Measurements from ENCODE around the gene MYEF2. TPM values are rescaled to one million over a fixed set of nuclear protein-coding genes. Genes with fewer than 3 reads are reported as not detected.

Gene MYEF2
- total and polyA plus RNA-seq, 2 experiments from 2014 or later, result 62.0 to 79.7 TPM

DNA sequence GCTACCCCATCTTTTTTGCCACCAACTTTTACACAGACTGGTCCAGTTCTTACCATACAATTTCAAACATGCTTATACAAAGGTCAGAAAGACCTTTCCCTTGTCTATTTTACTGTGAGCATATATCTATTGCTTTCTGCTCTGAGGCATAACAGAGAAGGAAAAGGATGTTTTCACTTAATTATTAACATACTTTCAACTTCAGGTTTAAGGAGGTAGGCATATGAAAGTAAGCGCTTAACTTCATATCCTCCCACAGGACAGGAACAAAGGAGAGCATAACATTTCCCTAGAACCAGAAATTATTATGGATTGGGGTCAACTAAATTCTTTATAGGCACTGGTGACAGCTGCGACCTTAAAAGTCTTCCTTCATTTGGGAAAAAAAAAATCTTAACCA is 1.1 kb downstream of the MYEF2 start:
- Mint-ChIP-seq H3K36me3 (ENCODE audit: low read depth) (no peaks in the 10 kb centered on the region), H3K4me1 (peaks cover 55% of the 10 kb centered on the region), H3K9me3 (no peaks in the 10 kb centered on the region), H3K27ac (no peak overlapping the region; the same call in 1 of the 2 replicates), H3K27me3 (ENCODE audit: insufficient read depth, low read depth, poor library complexity) (peaks cover under 1% of the 10 kb centered on the region), H3K4me3 (peak overlapping the region; percentile 92)
- Histone ChIP-seq H3K27me3 (ENCODE audit: insufficient read depth) (no peaks in the 10 kb centered on the region), H3F3A (replicated peaks; ENCODE audit: low read depth) (no peaks in the 10 kb centered on the region), H3K79me2 (replicated peaks; ENCODE audit: insufficient read depth) (peaks cover 56% of the 10 kb centered on the region), H3K4me2 (peak overlapping the region; percentile 75), H3K9me2 (ENCODE audit: insufficient read depth) (no peaks in the 10 kb centered on the region), H3K4me3 (peak overlapping the region; percentile 63), H3K4me1 (ENCODE audit: insufficient read depth) (peaks cover 27% of the 10 kb centered on the region), H3K36me3 (ENCODE audit: insufficient read depth) (no peaks in the 10 kb centered on the region), H2AFZ (no peak overlapping the region), H3K27ac (ENCODE audit: low read depth) (no peak overlapping the region), H4K20me1 (replicated peaks; ENCODE audit: insufficient read depth) (0 out of 2 replicates have a peak, but pooled peaks cover 8% of the 10 kb centered on the region)
- TF ChIP-seq ZNF331 (CRISPR knock-in tag; IDR thresholded peaks at IDR 0.05; ENCODE audit: low read depth) (no peak), CREB1 (CRISPR knock-in tag; IDR thresholded peaks at IDR 0.05; ENCODE audit: low read depth) (no peak), NANOG (IDR thresholded peaks at IDR 0.05; ENCODE audit: borderline replicate concordance) (no peak), ZNF114 (CRISPR knock-in tag; IDR thresholded peaks at IDR 0.05) (no peak), EZH2phosphoT487 (IDR thresholded peaks at IDR 0.05; ENCODE audit: unreplicated experiment) (no peak), POLR2AphosphoS5 (IDR thresholded peaks at IDR 0.05; ENCODE audit: low read depth) (no peak), JUNB (IDR thresholded peaks at IDR 0.05; ENCODE audit: unreplicated experiment) (no peak), STAT1 (IDR thresholded peaks at IDR 0.05; ENCODE audit: unreplicated experiment) (no peak), EZH2 (IDR thresholded peaks at IDR 0.05; ENCODE audit: low read depth, unreplicated experiment) (no peak)
- TF ChIP-seq, protein P1, sequence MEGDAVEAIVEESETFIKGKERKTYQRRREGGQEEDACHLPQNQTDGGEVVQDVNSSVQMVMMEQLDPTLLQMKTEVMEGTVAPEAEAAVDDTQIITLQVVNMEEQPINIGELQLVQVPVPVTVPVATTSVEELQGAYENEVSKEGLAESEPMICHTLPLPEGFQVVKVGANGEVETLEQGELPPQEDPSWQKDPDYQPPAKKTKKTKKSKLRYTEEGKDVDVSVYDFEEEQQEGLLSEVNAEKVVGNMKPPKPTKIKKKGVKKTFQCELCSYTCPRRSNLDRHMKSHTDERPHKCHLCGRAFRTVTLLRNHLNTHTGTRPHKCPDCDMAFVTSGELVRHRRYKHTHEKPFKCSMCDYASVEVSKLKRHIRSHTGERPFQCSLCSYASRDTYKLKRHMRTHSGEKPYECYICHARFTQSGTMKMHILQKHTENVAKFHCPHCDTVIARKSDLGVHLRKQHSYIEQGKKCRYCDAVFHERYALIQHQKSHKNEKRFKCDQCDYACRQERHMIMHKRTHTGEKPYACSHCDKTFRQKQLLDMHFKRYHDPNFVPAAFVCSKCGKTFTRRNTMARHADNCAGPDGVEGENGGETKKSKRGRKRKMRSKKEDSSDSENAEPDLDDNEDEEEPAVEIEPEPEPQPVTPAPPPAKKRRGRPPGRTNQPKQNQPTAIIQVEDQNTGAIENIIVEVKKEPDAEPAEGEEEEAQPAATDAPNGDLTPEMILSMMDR (conservative IDR thresholded peaks at IDR 0.05; ENCODE audit: low read depth in 2 of 2), result no peak
- TF ChIP-seq, protein P2, sequence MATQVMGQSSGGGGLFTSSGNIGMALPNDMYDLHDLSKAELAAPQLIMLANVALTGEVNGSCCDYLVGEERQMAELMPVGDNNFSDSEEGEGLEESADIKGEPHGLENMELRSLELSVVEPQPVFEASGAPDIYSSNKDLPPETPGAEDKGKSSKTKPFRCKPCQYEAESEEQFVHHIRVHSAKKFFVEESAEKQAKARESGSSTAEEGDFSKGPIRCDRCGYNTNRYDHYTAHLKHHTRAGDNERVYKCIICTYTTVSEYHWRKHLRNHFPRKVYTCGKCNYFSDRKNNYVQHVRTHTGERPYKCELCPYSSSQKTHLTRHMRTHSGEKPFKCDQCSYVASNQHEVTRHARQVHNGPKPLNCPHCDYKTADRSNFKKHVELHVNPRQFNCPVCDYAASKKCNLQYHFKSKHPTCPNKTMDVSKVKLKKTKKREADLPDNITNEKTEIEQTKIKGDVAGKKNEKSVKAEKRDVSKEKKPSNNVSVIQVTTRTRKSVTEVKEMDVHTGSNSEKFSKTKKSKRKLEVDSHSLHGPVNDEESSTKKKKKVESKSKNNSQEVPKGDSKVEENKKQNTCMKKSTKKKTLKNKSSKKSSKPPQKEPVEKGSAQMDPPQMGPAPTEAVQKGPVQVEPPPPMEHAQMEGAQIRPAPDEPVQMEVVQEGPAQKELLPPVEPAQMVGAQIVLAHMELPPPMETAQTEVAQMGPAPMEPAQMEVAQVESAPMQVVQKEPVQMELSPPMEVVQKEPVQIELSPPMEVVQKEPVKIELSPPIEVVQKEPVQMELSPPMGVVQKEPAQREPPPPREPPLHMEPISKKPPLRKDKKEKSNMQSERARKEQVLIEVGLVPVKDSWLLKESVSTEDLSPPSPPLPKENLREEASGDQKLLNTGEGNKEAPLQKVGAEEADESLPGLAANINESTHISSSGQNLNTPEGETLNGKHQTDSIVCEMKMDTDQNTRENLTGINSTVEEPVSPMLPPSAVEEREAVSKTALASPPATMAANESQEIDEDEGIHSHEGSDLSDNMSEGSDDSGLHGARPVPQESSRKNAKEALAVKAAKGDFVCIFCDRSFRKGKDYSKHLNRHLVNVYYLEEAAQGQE (IDR thresholded peaks at IDR 0.05; ENCODE audit: unreplicated experiment), result no peak
- TF ChIP-seq, protein P3, sequence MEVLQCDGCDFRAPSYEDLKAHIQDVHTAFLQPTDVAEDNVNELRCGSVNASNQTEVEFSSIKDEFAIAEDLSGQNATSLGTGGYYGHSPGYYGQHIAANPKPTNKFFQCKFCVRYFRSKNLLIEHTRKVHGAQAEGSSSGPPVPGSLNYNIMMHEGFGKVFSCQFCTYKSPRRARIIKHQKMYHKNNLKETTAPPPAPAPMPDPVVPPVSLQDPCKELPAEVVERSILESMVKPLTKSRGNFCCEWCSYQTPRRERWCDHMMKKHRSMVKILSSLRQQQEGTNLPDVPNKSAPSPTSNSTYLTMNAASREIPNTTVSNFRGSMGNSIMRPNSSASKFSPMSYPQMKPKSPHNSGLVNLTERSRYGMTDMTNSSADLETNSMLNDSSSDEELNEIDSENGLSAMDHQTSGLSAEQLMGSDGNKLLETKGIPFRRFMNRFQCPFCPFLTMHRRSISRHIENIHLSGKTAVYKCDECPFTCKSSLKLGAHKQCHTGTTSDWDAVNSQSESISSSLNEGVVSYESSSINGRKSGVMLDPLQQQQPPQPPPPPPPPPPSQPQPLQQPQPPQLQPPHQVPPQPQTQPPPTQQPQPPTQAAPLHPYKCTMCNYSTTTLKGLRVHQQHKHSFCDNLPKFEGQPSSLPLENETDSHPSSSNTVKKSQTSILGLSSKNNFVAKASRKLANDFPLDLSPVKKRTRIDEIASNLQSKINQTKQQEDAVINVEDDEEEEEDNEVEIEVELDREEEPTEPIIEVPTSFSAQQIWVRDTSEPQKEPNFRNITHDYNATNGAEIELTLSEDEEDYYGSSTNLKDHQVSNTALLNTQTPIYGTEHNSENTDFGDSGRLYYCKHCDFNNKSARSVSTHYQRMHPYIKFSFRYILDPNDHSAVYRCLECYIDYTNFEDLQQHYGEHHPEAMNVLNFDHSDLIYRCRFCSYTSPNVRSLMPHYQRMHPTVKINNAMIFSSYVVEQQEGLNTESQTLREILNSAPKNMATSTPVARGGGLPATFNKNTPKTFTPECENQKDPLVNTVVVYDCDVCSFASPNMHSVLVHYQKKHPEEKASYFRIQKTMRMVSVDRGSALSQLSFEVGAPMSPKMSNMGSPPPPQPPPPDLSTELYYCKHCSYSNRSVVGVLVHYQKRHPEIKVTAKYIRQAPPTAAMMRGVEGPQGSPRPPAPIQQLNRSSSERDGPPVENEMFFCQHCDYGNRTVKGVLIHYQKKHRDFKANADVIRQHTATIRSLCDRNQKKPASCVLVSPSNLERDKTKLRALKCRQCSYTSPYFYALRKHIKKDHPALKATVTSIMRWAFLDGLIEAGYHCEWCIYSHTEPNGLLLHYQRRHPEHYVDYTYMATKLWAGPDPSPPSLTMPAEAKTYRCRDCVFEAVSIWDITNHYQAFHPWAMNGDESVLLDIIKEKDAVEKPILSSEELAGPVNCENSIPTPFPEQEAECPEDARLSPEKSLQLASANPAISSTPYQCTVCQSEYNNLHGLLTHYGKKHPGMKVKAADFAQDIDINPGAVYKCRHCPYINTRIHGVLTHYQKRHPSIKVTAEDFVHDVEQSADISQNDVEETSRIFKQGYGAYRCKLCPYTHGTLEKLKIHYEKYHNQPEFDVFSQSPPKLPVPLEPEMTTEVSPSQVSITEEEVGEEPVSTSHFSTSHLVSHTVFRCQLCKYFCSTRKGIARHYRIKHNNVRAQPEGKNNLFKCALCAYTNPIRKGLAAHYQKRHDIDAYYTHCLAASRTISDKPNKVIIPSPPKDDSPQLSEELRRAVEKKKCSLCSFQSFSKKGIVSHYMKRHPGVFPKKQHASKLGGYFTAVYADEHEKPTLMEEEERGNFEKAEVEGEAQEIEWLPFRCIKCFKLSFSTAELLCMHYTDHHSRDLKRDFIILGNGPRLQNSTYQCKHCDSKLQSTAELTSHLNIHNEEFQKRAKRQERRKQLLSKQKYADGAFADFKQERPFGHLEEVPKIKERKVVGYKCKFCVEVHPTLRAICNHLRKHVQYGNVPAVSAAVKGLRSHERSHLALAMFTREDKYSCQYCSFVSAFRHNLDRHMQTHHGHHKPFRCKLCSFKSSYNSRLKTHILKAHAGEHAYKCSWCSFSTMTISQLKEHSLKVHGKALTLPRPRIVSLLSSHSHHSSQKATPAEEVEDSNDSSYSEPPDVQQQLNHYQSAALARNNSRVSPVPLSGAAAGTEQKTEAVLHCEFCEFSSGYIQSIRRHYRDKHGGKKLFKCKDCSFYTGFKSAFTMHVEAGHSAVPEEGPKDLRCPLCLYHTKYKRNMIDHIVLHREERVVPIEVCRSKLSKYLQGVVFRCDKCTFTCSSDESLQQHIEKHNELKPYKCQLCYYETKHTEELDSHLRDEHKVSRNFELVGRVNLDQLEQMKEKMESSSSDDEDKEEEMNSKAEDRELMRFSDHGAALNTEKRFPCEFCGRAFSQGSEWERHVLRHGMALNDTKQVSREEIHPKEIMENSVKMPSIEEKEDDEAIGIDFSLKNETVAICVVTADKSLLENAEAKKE (CRISPR knock-in tag; IDR thresholded peaks at IDR 0.05), result no peak
- TF ChIP-seq, protein P4, sequence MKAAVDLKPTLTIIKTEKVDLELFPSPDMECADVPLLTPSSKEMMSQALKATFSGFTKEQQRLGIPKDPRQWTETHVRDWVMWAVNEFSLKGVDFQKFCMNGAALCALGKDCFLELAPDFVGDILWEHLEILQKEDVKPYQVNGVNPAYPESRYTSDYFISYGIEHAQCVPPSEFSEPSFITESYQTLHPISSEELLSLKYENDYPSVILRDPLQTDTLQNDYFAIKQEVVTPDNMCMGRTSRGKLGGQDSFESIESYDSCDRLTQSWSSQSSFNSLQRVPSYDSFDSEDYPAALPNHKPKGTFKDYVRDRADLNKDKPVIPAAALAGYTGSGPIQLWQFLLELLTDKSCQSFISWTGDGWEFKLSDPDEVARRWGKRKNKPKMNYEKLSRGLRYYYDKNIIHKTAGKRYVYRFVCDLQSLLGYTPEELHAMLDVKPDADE (IDR thresholded peaks at IDR 0.05), result no peak
- DNase-seq (ENCODE audit: low spot score), result no peak
- ATAC-seq, result no peak

All from GM23338 (cell line).